GM18526 (cell line): ENCODE data around the gene TYSND1.

Experiments used
- POLR2A ChIP-seq: IDR thresholded peaks from 3 replicates; pipeline ENCODE4 v1.6.1; 2011; ENCODE audit not compliant: insufficient read length; ENCODE audit errors: extremely low read depth

Gene TYSND1

GRCh38 chr10:70106958-70107791 is 39.3 kb downstream of the TYSND1 start:
- no peak for TF ChIP-seq POLR2A

DNA sequence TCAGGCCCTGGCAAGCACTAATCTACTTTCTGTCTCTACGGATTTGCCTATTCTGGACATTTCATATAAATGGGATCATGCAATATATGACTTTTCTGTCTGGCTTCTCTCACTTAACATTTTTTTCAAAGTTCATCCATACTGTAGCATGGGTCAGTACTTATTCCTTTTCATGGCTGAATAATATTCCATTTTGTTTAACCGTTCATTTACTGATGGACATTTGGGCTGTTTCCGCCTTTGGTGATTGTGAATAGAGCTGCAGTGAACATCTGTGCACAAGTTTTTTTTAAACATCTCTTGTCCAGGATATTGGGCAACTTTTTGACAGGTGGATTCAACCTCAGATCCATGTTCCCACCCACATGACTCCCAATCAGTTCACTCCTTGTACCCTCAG is 44.8 kb downstream of the TYSND1 start:
- no peak for TF ChIP-seq POLR2A

GRCh38 chr10:70098271-70098670 is 48.2 kb downstream of the TYSND1 start:
- TF ChIP-seq POLR2A: no peak

DNA sequence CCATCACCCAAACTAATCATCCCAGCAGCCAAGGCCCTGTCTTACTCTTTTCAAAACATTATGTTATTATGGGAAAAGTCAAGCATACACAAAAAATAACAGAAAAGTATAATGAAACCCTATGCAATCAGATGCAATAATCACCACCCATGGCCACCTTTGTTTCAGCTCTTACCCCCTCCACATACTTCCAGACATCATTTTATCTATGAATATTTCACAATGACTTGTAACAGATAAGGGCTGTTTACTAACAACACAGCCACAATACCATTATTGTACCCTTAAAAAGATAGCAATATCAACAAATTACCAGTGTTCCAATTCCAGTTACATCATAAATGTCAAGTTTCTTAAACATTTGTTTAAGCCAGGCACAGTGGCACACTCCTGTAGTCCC is 49.0 kb downstream of the TYSND1 start:
- no peak for TF ChIP-seq POLR2A

- no peak for TF ChIP-seq POLR2A
These were observed 49.6 kb downstream of the TYSND1 start for GRCh38 chr10:70096705-70097420.

- no peak for TF ChIP-seq POLR2A
These were observed 50.3 kb downstream of the TYSND1 start for GRCh38 chr10:70096016-70096704.

- no peak for TF ChIP-seq POLR2A
These were observed 52.2 kb downstream of the TYSND1 start for GRCh38 chr10:70094250-70094649.

GRCh38 chr10:70093335-70093944 is 53.1 kb downstream of the TYSND1 start:
- TF ChIP-seq POLR2A: no peak

DNA sequence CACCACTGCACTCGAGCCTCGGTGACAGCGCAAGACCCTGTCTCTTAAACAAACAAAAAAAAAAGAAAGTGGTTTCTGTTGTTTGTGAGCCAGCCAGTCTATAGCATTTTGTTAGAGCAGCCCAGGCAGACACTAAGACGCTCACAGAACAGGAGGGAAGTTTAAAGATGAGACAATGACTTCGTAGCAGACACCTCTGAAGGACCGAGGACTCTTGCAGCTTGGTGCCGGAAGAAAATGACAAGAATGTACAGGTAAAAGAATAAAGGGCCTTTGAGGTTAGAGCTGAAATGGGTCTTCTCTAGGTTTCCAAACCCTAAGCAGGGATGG is 54.1 kb downstream of the TYSND1 start:
- TF ChIP-seq POLR2A: no peak

DNA sequence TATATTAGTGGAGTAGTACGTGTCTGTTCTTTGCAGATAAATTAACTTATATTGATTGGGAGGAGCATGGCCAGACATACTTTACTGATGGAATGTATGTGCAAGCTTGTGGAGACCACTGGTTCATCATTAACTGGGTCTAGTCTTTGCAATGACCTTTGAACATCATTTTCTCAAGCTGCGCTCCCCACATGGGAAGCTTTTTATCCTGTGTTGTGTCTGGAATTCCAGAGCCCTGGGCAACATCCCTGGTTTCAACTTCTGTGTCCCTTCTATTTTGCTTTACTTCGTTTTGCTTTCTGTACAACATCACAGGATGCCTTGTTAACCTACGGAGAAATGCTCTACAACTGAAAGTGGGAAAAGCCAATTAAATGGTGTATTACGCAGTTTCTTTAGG is 55.5 kb downstream of the TYSND1 start:
- TF ChIP-seq POLR2A: no peak

DNA sequence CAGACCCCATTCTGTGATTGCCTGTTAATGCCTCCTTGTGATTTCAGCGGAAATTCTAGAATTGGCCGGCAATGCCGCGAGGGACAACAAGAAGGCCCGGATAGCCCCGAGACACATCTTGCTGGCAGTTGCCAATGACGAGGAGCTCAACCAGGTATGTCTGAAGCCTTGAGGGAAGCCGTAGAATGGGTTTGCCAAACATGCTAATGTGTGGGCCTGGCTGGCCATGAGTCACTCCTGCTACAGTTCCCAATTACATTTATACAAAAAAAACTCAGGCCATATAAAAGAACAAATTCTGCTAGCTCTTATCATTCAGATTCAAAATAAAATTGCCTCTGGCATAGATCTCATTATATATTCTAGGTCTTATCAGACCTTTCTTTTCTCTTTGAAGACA is 56.5 kb downstream of the TYSND1 start:
- TF ChIP-seq POLR2A: no peak

GRCh38 chr10:70088308-70088698 is 58.2 kb downstream of the TYSND1 start:
- no peak for TF ChIP-seq POLR2A
